ENCODE results near the gene TCF19.
A peak's percentile ranks its signal among the peaks of the same experiment; 100 is the strongest.

Gene TCF19

DNA sequence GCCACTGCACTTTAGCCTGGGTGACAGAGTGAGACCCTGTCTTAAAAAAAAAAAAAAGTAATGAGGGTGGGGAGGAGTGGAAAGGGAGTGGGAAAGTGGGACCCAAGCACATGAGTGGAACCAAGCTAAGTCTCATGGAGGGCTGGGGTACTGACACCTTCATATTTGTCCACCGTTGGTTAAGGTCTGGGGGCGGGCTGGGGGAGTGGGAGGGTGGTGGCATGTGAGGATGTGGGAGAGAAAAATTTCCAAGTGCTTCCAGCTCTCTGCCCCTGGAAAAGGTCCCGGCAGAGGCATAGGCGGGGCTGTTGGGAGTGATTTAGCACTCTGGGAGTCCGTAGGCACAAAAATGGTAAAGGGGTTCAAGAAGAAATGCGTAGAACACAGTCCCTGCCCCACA lies 25.6 kb upstream of the TCF19 start:
- Histone ChIP-seq H3K9ac (ENCODE audit: low read length) (no peak overlapping the region), H3K9me3 (ENCODE audit: control insufficient read depth, low read length) (no peaks in the 10 kb centered on the region), H3K27me3 (replicated peaks; ENCODE audit: control insufficient read depth, insufficient read depth, low read length) (peaks cover 7% of the 10 kb centered on the region), H3K4me1 (ENCODE audit: control insufficient read depth, insufficient read depth, low read length) (no peaks in the 10 kb centered on the region), H3K4me3 (ENCODE audit: low read length) (no peak overlapping the region), H3K36me3 (ENCODE audit: control insufficient read depth, insufficient read depth, low read length, severe bottlenecking) (no peaks in the 10 kb centered on the region)
- no peak for DNase-seq (ENCODE audit: low read depth)

DNA sequence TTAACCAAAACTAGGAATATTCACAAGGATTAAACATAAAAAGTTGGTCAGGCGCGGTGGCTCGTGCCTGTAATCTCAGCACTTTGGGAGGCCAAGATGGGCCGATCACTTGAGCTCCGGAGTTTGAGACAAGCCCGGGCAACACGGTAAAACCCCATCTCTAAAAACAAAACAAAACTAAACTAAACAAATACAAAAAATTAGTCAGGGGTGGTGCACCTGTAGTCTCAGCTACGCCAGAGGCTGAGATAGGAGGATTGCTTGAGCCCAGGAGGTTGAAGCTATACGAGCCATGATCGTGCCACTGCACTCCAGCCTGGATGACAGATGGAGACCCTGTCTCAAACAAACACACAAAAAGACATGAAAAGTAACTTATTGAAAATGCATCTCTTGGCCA lies 22.7 kb upstream of the TCF19 start:
- no peak overlapping the region for H3K9ac ChIP-seq (ENCODE audit: low read length)

GRCh38 chr6:31138982-31139381 lies 19.4 kb upstream of the TCF19 start, which contains the start of gene PSORS1C2:
PSORS1C2 (minus strand) TSS chr6:31139066; CDS start chr6:31139026, 40 bp downstream.
- no peak for DNase-seq (ENCODE audit: low read depth)
- Histone ChIP-seq H3K9me3 (ENCODE audit: control insufficient read depth, low read length) (no peaks in the 10 kb centered on the region), H3K4me3 (ENCODE audit: low read length) (no peak within 1 kb of the TSS), H3K4me1 (ENCODE audit: control insufficient read depth, insufficient read depth, low read length) (peaks cover 12% of the 10 kb centered on the region), H3K9ac (ENCODE audit: low read length) (peak within 1 kb of the TSS; percentile 72), H3K36me3 (ENCODE audit: control insufficient read depth, insufficient read depth, low read length, severe bottlenecking) (no peaks in the 10 kb centered on the region), H3K27me3 (replicated peaks; ENCODE audit: control insufficient read depth, insufficient read depth, low read length) (peaks cover 3% of the 10 kb centered on the region)

More for the DNA sequence above, 22.7 kb upstream of the TCF19 start:
- H3K9me3 ChIP-seq (ENCODE audit: control insufficient read depth, low read length), result no peaks in the 10 kb centered on the region
- H3K4me1 ChIP-seq (ENCODE audit: control insufficient read depth, insufficient read depth, low read length), result no peaks in the 10 kb centered on the region
- H3K36me3 ChIP-seq (ENCODE audit: control insufficient read depth, insufficient read depth, low read length, severe bottlenecking), result no peaks in the 10 kb centered on the region
- H3K4me3 ChIP-seq (ENCODE audit: low read length), result no peak overlapping the region
- no peak for DNase-seq (ENCODE audit: low read depth)
- H3K27me3 ChIP-seq (replicated peaks; ENCODE audit: control insufficient read depth, insufficient read depth, low read length), result peaks cover 3% of the 10 kb centered on the region

DNA sequence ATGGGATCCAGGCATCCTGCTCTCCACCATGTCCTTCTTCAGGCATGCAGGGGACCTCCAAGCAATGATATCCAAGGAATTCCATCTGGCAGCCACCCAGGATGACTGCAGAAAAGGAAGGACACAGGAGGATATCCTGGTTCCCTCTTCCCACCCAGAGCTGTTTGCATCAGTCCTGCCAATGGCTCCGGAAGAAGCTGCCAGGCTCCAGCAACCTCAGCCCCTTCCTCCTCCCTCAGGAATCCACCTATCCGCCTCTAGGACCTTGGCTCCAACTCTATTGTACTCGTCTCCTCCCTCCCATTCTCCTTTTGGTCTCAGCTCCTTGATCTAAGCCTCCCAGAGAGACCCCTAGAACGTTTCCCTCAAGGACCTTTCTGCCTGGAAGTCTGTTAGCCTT lies 18.8 kb upstream of the TCF19 start:
- H3K9ac ChIP-seq (ENCODE audit: low read length), result no peak overlapping the region
- peaks cover 3% of the 10 kb centered on the region for H3K27me3 ChIP-seq (replicated peaks; ENCODE audit: control insufficient read depth, insufficient read depth, low read length)
- no peak for DNase-seq (ENCODE audit: low read depth)
- peaks cover 15% of the 10 kb centered on the region for H3K4me1 ChIP-seq (ENCODE audit: control insufficient read depth, insufficient read depth, low read length)
- H3K9me3 ChIP-seq (ENCODE audit: control insufficient read depth, low read length), result no peaks in the 10 kb centered on the region
- no peak overlapping the region for H3K4me3 ChIP-seq (ENCODE audit: low read length)
- no peaks in the 10 kb centered on the region for H3K36me3 ChIP-seq (ENCODE audit: control insufficient read depth, insufficient read depth, low read length, severe bottlenecking)

DNA sequence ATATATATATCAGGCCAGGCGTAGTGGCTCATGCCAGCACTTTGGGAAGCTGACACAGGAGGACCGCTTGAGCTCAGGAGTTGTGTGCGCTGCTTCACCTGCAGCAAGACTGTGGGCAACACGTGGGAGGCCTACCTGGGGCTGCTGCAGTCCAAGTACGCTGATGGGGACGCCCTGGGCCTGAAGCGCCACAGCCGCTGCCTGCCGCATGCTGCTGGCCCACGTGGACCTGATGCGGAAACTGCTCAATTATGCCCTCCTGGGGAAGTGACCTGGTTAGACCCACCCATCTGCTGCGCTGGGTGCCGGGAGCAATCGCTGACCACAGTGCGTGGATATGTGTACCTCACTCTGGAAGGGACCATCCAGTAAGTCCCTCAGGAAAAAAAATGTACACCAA lies 17.7 kb upstream of the TCF19 start:
- DNase-seq (ENCODE audit: low read depth), result no peak
- Histone ChIP-seq H3K4me1 (ENCODE audit: control insufficient read depth, insufficient read depth, low read length) (peaks cover 15% of the 10 kb centered on the region), H3K9ac (ENCODE audit: low read length) (no peak overlapping the region)

DNA sequence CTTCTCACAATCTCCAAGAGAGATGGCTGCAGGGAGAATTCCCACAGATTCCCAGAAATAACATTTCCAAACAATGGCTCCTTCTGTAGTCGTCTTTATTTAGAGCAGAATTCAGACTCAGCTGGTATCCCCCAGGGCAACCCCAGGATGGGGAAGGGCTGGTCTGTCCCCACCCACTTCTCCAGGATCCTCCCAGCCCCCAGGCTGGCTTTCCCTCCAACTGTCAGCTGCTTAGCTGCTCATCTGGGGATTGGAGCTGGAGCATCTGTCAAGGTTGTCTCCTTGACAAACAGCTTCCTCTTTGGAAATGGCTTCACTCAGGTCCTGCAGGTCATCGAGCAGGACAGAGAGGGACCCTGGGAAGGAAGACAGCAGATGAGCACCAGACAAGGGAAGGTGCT lies 16.0 kb upstream of the TCF19 start:
- peaks cover 15% of the 10 kb centered on the region for H3K4me1 ChIP-seq (ENCODE audit: control insufficient read depth, insufficient read depth, low read length)
- no peak for DNase-seq (ENCODE audit: low read depth)
- no peaks in the 10 kb centered on the region for H3K36me3 ChIP-seq (ENCODE audit: control insufficient read depth, insufficient read depth, low read length, severe bottlenecking)
- H3K4me3 ChIP-seq (ENCODE audit: low read length), result no peak overlapping the region
- H3K9me3 ChIP-seq (ENCODE audit: control insufficient read depth, low read length), result no peaks in the 10 kb centered on the region
- no peak overlapping the region for H3K9ac ChIP-seq (ENCODE audit: low read length)
- peaks cover 3% of the 10 kb centered on the region for H3K27me3 ChIP-seq (replicated peaks; ENCODE audit: control insufficient read depth, insufficient read depth, low read length)

More for the DNA sequence above, 17.7 kb upstream of the TCF19 start:
- no peaks in the 10 kb centered on the region for H3K36me3 ChIP-seq (ENCODE audit: control insufficient read depth, insufficient read depth, low read length, severe bottlenecking)
- no peak overlapping the region for H3K4me3 ChIP-seq (ENCODE audit: low read length)
- H3K27me3 ChIP-seq (replicated peaks; ENCODE audit: control insufficient read depth, insufficient read depth, low read length), result peaks cover 3% of the 10 kb centered on the region
- no peaks in the 10 kb centered on the region for H3K9me3 ChIP-seq (ENCODE audit: control insufficient read depth, low read length)

- Histone ChIP-seq H3K4me3 (ENCODE audit: low read length) (peak overlapping the region; percentile 12), H3K4me1 (ENCODE audit: control insufficient read depth, insufficient read depth, low read length) (peaks cover 15% of the 10 kb centered on the region), H3K9me3 (ENCODE audit: control insufficient read depth, low read length) (no peaks in the 10 kb centered on the region), H3K36me3 (ENCODE audit: control insufficient read depth, insufficient read depth, low read length, severe bottlenecking) (no peaks in the 10 kb centered on the region), H3K27me3 (replicated peaks; ENCODE audit: control insufficient read depth, insufficient read depth, low read length) (peaks cover 3% of the 10 kb centered on the region), H3K9ac (ENCODE audit: low read length) (peak overlapping the region; percentile 28)
- peak; percentile 80 for DNase-seq (ENCODE audit: low read depth)
Observed at GRCh38 chr6:31143148-31143547, 15.2 kb upstream of the TCF19 start.

- Histone ChIP-seq H3K36me3 (ENCODE audit: control insufficient read depth, insufficient read depth, low read length, severe bottlenecking) (no peaks in the 10 kb centered on the region), H3K9ac (ENCODE audit: low read length) (no peak overlapping the region), H3K4me3 (ENCODE audit: low read length) (no peak overlapping the region)
Observed at GRCh38 chr6:31144296-31144969, 14.0 kb upstream of the TCF19 start.

DNA sequence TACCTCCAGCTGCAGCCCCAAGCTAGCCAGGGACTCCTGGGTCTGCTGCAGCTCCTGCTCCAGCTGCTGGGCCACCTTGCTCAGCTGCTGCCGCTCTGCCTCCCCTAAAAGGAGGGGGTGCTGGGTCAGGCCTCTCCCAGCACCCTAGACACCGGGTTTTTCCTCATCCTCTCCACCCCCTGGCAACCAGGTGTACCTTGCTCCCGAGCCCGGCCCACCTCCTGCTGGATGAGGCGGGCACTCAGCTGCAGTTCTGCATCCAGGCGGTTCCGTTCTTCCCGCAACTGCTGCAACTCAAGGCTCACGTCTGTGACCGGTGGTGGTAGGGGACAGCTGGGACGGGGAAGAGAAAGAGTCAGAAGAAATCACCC lies 13.4 kb upstream of the TCF19 start:
- no peak for DNase-seq (ENCODE audit: low read depth)
- Histone ChIP-seq H3K4me1 (ENCODE audit: control insufficient read depth, insufficient read depth, low read length) (peaks cover 15% of the 10 kb centered on the region), H3K9ac (ENCODE audit: low read length) (no peak overlapping the region), H3K36me3 (ENCODE audit: control insufficient read depth, insufficient read depth, low read length, severe bottlenecking) (no peaks in the 10 kb centered on the region), H3K4me3 (ENCODE audit: low read length) (no peak overlapping the region), H3K9me3 (ENCODE audit: control insufficient read depth, low read length) (no peaks in the 10 kb centered on the region), H3K27me3 (replicated peaks; ENCODE audit: control insufficient read depth, insufficient read depth, low read length) (no peaks in the 10 kb centered on the region)

More at GRCh38 chr6:31144296-31144969, 14.0 kb upstream of the TCF19 start:
- Histone ChIP-seq H3K9me3 (ENCODE audit: control insufficient read depth, low read length) (no peaks in the 10 kb centered on the region), H3K4me1 (ENCODE audit: control insufficient read depth, insufficient read depth, low read length) (peaks cover 15% of the 10 kb centered on the region), H3K27me3 (replicated peaks; ENCODE audit: control insufficient read depth, insufficient read depth, low read length) (no peaks in the 10 kb centered on the region)
- DNase-seq (ENCODE audit: low read depth), result no peak

DNA sequence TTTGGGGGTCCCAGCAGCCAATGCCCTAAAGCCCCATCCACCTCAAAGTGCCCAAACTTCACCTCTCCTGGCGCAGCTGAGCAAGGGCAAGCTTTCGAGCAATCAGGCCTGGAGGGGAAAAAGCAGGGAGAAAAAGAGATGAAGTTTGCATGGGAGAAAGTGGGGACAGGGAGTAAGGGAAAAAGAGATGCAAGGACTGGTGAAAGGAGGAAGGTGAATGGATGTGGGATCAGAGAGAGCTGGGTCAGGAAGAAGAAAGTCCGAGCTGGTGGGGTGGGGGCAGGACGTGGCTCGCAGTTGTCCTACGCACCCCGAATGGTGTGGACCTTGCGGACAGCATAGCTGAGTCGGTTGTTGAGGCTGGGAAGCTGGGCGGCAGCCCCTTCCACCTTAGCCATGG lies 13.0 kb upstream of the TCF19 start:
- Histone ChIP-seq H3K4me1 (ENCODE audit: control insufficient read depth, insufficient read depth, low read length) (peaks cover 15% of the 10 kb centered on the region), H3K9ac (ENCODE audit: low read length) (no peak overlapping the region), H3K27me3 (replicated peaks; ENCODE audit: control insufficient read depth, insufficient read depth, low read length) (no peaks in the 10 kb centered on the region), H3K4me3 (ENCODE audit: low read length) (no peak overlapping the region), H3K36me3 (ENCODE audit: control insufficient read depth, insufficient read depth, low read length, severe bottlenecking) (peaks cover 4% of the 10 kb centered on the region), H3K9me3 (ENCODE audit: control insufficient read depth, low read length) (no peaks in the 10 kb centered on the region)
- DNase-seq (ENCODE audit: low read depth), result no peak

- Histone ChIP-seq H3K9ac (ENCODE audit: low read length) (no peak overlapping the region), H3K27me3 (replicated peaks; ENCODE audit: control insufficient read depth, insufficient read depth, low read length) (no peaks in the 10 kb centered on the region), H3K4me1 (ENCODE audit: control insufficient read depth, insufficient read depth, low read length) (no peaks in the 10 kb centered on the region), H3K9me3 (ENCODE audit: control insufficient read depth, low read length) (no peaks in the 10 kb centered on the region), H3K4me3 (ENCODE audit: low read length) (no peak overlapping the region), H3K36me3 (ENCODE audit: control insufficient read depth, insufficient read depth, low read length, severe bottlenecking) (peaks cover 6% of the 10 kb centered on the region)
- DNase-seq (ENCODE audit: low read depth), result no peak
Observed at GRCh38 chr6:31149827-31150447, 8.5 kb upstream of the TCF19 start.
